T47D (cell line): Measurements from ENCODE around the gene POLE.
"Not testable (repeated sequence)": the region's sequence is repeated elsewhere in the genome, so short reads cannot be mapped to it uniquely, and the experiment has no call there.

Experiments
- DNase-seq, 2 experiments: peaks; one replicate each; pipeline versions ENCODE4 v3.0.0 to v3.0.0-alpha.2; 2011 to 2012; ENCODE audit warnings: low read depth in 1 of 2, low spot score in 1 of 2
- JUND ChIP-seq: IDR thresholded peaks from 2 replicates; pipeline ENCODE4 v1.6.1; 2012; ENCODE audit warnings: low read depth
- in situ Hi-C: cut with HindIII; loops from 2 replicates; pipeline ENCODE4 v1.10.0; 2016; ENCODE audit warnings: low sequenced_read_pairs, low pct_unique_long_range_greater_than_20kb

The POLE gene

GRCh38 chr12:132713123-132713522 is 26.0 kb upstream of the POLE start:
- no peak for TF ChIP-seq JUND
- DNase-seq: no peak
- in situ Hi-C loops: no loop called here

GRCh38 chr12:132711080-132711843 is 24.1 kb upstream of the POLE start:
- TF ChIP-seq JUND: no peak
- DNase-seq: peak in 1 of 2 experiments; percentile 44
- in situ Hi-C loops: no loop called here

- peak; percentile 94 to 98 for DNase-seq
- no peak for TF ChIP-seq JUND
- in situ Hi-C loops: no loop called here
Observed at GRCh38 chr12:132710405-132711079, 23.4 kb upstream of the POLE start, which contains the start of gene PGAM5. PGAM5 (plus strand) TSS chr12:132710842; CDS start chr12:132710877, 35 bp downstream.

GRCh38 chr12:132710043-132710404 is 22.9 kb upstream of the POLE start:
- in situ Hi-C loops: no loop called here
- no peak for DNase-seq
- TF ChIP-seq JUND: no peak

- DNase-seq: no peak
- in situ Hi-C loops: no loop called here
Observed at GRCh38 chr12:132708150-132708549, 21.0 kb upstream of the POLE start.

GRCh38 chr12:132707241-132707640 is 20.1 kb upstream of the POLE start:
- in situ Hi-C loops: no loop called here
- TF ChIP-seq JUND: no peak
- no peak for DNase-seq

More at GRCh38 chr12:132708150-132708549, 21.0 kb upstream of the POLE start:
- no peak for TF ChIP-seq JUND

GRCh38 chr12:132703641-132704040 is 16.5 kb upstream of the POLE start:
- no peak for TF ChIP-seq JUND
- in situ Hi-C loops: no loop called here
- no peak for DNase-seq

- in situ Hi-C loops: no loop called here
- no peak for DNase-seq
- TF ChIP-seq JUND: no peak
Observed at GRCh38 chr12:132702640-132703039, 15.5 kb upstream of the POLE start.

GRCh38 chr12:132700212-132700822 is 13.2 kb upstream of the POLE start:
- in situ Hi-C loops: no loop called here
- DNase-seq: peak in 1 of 2 experiments; percentile 90
- TF ChIP-seq JUND: no peak

GRCh38 chr12:132698341-132698740 is 11.2 kb upstream of the POLE start:
- no peak for TF ChIP-seq JUND
- in situ Hi-C loops: no loop called here
- no peak for DNase-seq

- no peak for DNase-seq
- in situ Hi-C loops: no loop called here
- no peak for TF ChIP-seq JUND
Observed at GRCh38 chr12:132695431-132695830, 8.3 kb upstream of the POLE start.

- in situ Hi-C loops, DNase-seq: not testable (repeated sequence)
Observed at GRCh38 chr12:132694888-132695287, 7.7 kb upstream of the POLE start.

- in situ Hi-C loops, DNase-seq: not testable (repeated sequence)
Observed at GRCh38 chr12:132692030-132692429, 4.9 kb upstream of the POLE start.

GRCh38 chr12:132690112-132690511 is 3.0 kb upstream of the POLE start:
- DNase-seq: no peak
- in situ Hi-C loops: no loop called here
- no peak for TF ChIP-seq JUND
